A673 (cell line): Measurements from ENCODE around the gene SRRM3. TPM values are rescaled to one million over a fixed set of nuclear protein-coding genes. Genes with fewer than 3 reads are reported as not detected.
A peak's percentile ranks its signal among the peaks of the same experiment; 100 is the strongest.
"Not testable (repeated sequence)": the region's sequence is repeated elsewhere in the genome, so short reads cannot be mapped to it uniquely, and the experiment has no call there.

Experiments
- BruUV-seq: library from RNA; stranded (reverse); fragments of 400-500 nt; replicated peaks from 2 replicates; lab custom pipeline; 2021; lab: Mats Ljungman, UMichigan
- CTCF ChIA-PET: fragments of 300-600 bp; sonication (Branson Sonifier 250); formaldehyde crosslinking; loops from one replicate; lab custom pipeline; 2022; ENCODE audit warnings: antibody characterized with exemption; lab: Charles Lee
- POLR2A ChIA-PET: fragments of 300-600 bp; sonication (Branson Sonifier 250); formaldehyde crosslinking; loops from one replicate; lab custom pipeline; 2022; ENCODE audit warnings: antibody characterized with exemption; ENCODE audit not compliant: low non-redundant PET; lab: Charles Lee
- DNase-seq: peaks from one replicate; pipeline ENCODE4 v3.0.0-alpha.2; 2015; ENCODE audit warnings: low spot score
- H3K27ac ChIP-seq: fragments of 200-600 bp; sonication (generic); 2 replicates; pipeline ENCODE4 v1.5.1; 2016; ENCODE audit warnings: mixed run types, low read depth, mild to moderate bottlenecking, mixed read lengths, antibody characterized with exemption, low read length; ENCODE audit not compliant: poor library complexity, severe bottlenecking
- H3K27me3 ChIP-seq: fragments of 200-600 bp; sonication (generic); replicated peaks from 2 replicates; pipeline ENCODE4 v1.6.1; 2017; ENCODE audit warnings: mixed run types, low read depth, mild to moderate bottlenecking, mixed read lengths, antibody characterized with exemption, low read length; ENCODE audit not compliant: insufficient read depth, poor library complexity
- H3K36me3 ChIP-seq: fragments of 200-600 bp; sonication (generic); 2 replicates; pipeline ENCODE4 v1.6.1; 2016; ENCODE audit warnings: mixed run types, mild to moderate bottlenecking, mixed read lengths, antibody characterized with exemption, low read length; ENCODE audit not compliant: insufficient read depth, poor library complexity, severe bottlenecking
- H3K4me1 ChIP-seq: fragments of 200-600 bp; sonication (generic); 2 replicates; pipeline ENCODE4 v1.6.1; 2017; ENCODE audit warnings: mixed run types, mild to moderate bottlenecking, mixed read lengths, antibody characterized with exemption, low read length; ENCODE audit not compliant: insufficient read depth, poor library complexity, severe bottlenecking
- H3K4me3 ChIP-seq: fragments of 200-600 bp; sonication (generic); 2 replicates; pipeline ENCODE4 v1.5.1; 2016; ENCODE audit warnings: low read depth, mixed run types, mild to moderate bottlenecking, mixed read lengths, low read length; ENCODE audit not compliant: poor library complexity, severe bottlenecking
- H3K9me3 ChIP-seq: fragments of 200-600 bp; sonication (generic); 2 replicates; pipeline ENCODE4 v1.6.1; 2016; ENCODE audit warnings: mixed run types, low read depth, mild to moderate bottlenecking, mixed read lengths, antibody characterized with exemption, low read length; ENCODE audit not compliant: poor library complexity, severe bottlenecking
- CTCF ChIP-seq: fragments of 300-800, 200-600 bp; sonication (generic); conservative IDR thresholded peaks from 2 replicates; pipeline ENCODE4 v1.5.1; 2017; ENCODE audit warnings: low read depth, mild to moderate bottlenecking, antibody characterized with exemption, low read length, moderate library complexity, mixed read lengths
- EZH2 ChIP-seq: fragments of 200-600 bp; sonication (generic); IDR thresholded peaks from 2 replicates; pipeline ENCODE4 v1.6.1; 2017; ENCODE audit warnings: borderline replicate concordance, low read depth, mild to moderate bottlenecking, mixed read lengths, antibody characterized with exemption, low read length; ENCODE audit not compliant: poor library complexity, severe bottlenecking
- intact Hi-C: fragments of 100-400 bp; cut with micrococcal nuclease; formaldehyde crosslinking; loops from one replicate; pipeline ENCODE4 v1.10.0; 2022; ENCODE audit not compliant: unreplicated experiment
- total RNA-seq: library from RNA; stranded (reverse); gene quantifications from 2 replicates; pipeline ENCODE4 v1.2.3, GENCODE V29; 2021

The SRRM3 gene
- total RNA-seq, 1 experiment from 2014 or later: 1.8 TPM

- peak; percentile 97 for DNase-seq
- BruUV-seq: no TSS peak
- CTCF ChIA-PET: interaction anchor here (0.7 to 1.9 kb wide), 7 partner anchors 9 to 114 kb away, joined by 3 to 17 read pairs (median 4); partner anchors contain the start of gene HSPB1
- Histone ChIP-seq H3K4me1 (peaks cover 29% of the 10 kb centered on the region), H3K9me3 (no peaks in the 10 kb centered on the region), H3K4me3 (peak overlapping the region; percentile 32), H3K27me3 (no peaks in the 10 kb centered on the region), H3K36me3 (no peaks in the 10 kb centered on the region), H3K27ac (peak overlapping the region; percentile 82)
- intact Hi-C loops: loop anchor here (1.0 kb wide), 1 partner anchor 23 kb away; no protein-coding TSS in a partner anchor
- TF ChIP-seq EZH2 (no peak), CTCF (peak; percentile 98)
- POLR2A ChIA-PET: no interaction called here
Observed at GRCh38 chr7:76291351-76292212, 89.9 kb downstream of the SRRM3 start.

GRCh38 chr7:76292213-76292573 is 90.5 kb downstream of the SRRM3 start:
- BruUV-seq: TSS peak; percentile 86
- no peaks in the 10 kb centered on the region for H3K36me3 ChIP-seq
- H3K4me3 ChIP-seq: peak overlapping the region; percentile 32
- no peaks in the 10 kb centered on the region for H3K9me3 ChIP-seq
- ChIA-PET POLR2A (no interaction called here), CTCF (interaction anchor here (0.6 to 1.9 kb wide), 6 partner anchors 10 to 29 kb away, joined by 3 to 17 read pairs (median 6); partner anchors contain the start of gene HSPB1)
- no peak for DNase-seq
- H3K27ac ChIP-seq: peak overlapping the region; percentile 82
- H3K4me1 ChIP-seq: peaks cover 29% of the 10 kb centered on the region
- intact Hi-C loops: no loop called here
- no peaks in the 10 kb centered on the region for H3K27me3 ChIP-seq
- TF ChIP-seq EZH2 (no peak), CTCF (no peak)

- POLR2A ChIA-PET, H3K36me3 ChIP-seq, H3K27me3 ChIP-seq, H3K4me3 ChIP-seq, DNase-seq, BruUV-seq, H3K9me3 ChIP-seq, intact Hi-C loops: not testable (repeated sequence)
- peak overlapping the region; percentile 86 for H3K27ac ChIP-seq
- H3K4me1 ChIP-seq: peaks cover 29% of the 10 kb centered on the region
- CTCF ChIA-PET: interaction anchor here (0.6 to 1.9 kb wide), 4 partner anchors 11 to 30 kb away, joined by 4 to 17 read pairs (median 10); no protein-coding TSS in a partner anchor
Observed at GRCh38 chr7:76292911-76293310, 91.2 kb downstream of the SRRM3 start.
